HG02678 (cell line): ENCODE measurements around the gene SART1.

Experiments used
- ATAC-seq: cut with Tn5 transposase; IDR thresholded peaks from one replicate; pipeline ENCODE4 v1.9.1; 2021; ENCODE audit warnings: mild to moderate bottlenecking, moderate library complexity; ENCODE audit not compliant: unreplicated experiment

SART1 gene

GRCh38 chr11:65965986-65966762 lies 4.6 kb downstream of the SART1 start:
- no peak for ATAC-seq

GRCh38 chr11:65967329-65967934 lies 5.9 kb downstream of the SART1 start:
- ATAC-seq: no peak

GRCh38 chr11:65968600-65969482 lies 7.3 kb downstream of the SART1 start:
- ATAC-seq: no peak

DNA sequence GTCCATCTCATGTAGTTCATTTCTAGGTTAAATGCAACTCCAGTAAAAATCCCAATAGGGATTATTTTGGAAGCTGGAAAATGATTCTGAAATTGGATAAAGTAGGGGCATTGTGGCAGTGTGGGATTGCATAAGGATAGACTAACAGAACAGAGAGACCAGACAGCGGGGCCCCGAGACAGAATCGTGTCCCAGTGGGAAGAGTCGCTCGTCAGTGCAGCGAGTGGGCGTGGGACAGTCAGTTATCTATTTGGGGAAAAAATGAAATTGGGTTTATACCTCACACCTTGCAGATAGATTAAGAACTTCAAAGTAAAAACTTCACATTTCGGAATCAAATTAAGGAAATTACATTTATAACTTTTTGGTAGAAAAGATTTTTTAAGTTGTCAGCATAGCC lies 10.6 kb downstream of the SART1 start:
- no peak for ATAC-seq

GRCh38 chr11:65973439-65974110 lies 12.0 kb downstream of the SART1 start:
- ATAC-seq: no peak

DNA sequence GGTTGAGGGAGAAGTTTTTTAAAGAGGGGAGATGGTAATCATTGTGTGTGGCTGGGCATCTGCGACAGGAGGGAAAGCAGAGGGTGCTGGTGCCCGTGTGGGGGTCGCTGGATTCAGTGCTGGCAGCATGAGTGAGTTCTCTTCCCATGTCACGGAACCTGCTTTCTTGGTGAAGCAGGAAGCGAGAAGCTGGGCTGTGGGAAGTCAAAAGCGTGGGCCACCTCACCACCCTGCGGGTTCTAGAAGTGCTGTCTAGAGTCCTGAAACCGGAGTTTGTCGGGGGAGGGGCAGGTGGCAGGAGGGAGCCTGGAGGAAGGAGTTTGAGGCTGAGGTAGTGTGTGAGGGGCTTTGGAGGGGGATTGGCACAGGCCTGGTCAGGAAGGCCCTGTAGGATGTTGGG lies 14.2 kb downstream of the SART1 start:
- ATAC-seq: no peak

- no peak for ATAC-seq
Observed at GRCh38 chr11:65976216-65977176, 15.0 kb downstream of the SART1 start.

- no peak for ATAC-seq
Observed at GRCh38 chr11:65977621-65978390, 16.3 kb downstream of the SART1 start.

DNA sequence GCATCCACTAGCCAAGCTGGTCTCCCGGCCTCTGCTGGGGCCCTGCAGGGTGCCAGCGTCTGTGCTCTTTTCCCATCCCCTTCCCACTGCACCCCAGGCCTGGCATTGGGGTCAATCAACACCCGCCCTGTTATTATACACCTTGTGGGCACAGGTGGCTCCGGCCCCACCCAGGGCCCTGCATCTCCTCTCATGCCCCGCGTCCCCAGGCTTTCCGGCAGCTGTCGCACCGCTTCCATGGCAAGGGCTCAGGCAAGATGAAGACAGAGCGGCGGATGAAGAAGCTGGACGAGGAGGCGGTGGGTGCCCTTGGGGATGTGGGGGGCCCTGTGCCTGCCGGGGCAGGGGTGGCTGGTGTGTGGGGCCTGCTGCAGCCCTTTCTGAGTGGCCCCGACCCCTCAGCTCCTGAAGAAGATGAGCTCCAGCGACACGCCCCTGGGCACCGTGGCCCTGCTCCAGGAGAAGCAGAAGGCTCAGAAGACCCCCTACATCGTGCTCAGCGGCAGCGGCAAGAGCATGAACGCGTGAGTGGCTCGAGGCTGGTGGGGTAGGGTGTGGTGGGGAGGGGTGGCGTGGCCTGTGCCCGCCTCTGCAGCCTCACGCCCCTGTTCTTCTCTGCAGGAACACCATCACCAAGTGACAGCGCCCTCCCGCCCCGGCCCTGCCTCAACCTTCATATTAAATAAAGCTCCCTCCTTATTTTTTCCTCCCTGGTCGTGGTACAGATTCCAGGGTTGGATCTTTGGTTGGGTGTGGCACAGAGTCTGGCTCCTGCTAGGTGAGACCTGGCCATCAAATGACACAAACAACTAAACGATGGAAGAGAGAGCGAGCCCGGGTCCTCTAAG lies 17.1 kb downstream of the SART1 start:
- no peak for ATAC-seq

DNA sequence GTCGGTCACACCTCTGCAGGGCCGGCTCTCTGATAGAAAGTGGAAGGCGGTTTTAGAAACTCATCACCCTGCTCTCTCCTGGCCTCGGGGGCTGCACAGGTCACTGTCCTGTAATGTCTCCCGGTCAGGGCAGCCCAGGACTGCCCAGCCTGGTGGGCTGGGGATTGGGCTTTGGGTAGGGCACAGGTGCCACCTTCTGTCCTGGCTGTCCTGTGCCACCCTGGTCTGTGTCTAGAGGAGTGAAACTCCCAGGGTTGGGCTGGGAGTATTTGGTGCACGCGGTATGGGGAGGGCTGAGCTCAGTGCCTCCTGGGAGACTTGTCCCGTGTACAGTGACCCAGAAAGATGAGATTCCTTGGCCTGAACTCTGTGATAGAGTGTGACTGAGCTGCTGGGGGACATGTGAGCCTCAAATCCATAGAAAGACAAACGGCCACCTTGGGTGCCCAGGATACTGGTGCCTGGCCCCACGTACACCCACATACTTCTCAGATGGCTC lies 17.8 kb downstream of the SART1 start:
- ATAC-seq: no peak

DNA sequence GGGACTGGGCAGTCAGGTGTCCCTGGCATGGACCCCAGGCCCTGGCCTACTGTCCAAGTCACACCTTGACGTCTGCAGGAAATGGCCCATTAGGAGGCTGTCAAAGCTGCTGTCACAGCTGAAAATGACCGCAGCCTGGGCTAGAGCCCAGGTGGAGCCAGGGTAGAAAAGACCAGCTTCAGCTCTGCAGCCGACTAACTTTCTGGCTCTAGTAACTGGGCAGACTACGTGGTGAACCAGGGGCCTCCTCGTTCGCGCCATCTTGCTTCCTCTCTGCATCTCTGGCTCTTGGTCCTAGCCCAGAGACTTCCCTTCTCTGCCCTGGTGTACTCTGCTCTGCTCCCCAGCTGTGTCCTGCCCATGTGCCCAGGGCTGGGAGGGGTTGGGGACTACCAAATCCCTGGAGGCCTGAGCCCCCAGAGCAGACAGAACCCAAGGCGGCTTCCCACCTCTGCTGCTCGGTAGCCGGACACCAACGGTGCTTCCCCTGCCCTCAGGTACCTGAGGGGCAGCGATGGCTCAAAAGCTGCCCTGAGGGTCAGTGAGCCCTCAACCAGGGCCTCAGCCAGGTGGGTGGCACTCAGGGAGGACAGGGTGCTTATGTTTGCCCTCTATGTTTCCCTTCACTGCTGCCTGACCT lies 19.7 kb downstream of the SART1 start:
- no peak for ATAC-seq

- ATAC-seq: no peak
Observed at GRCh38 chr11:65981972-65982823, 20.7 kb downstream of the SART1 start.

DNA sequence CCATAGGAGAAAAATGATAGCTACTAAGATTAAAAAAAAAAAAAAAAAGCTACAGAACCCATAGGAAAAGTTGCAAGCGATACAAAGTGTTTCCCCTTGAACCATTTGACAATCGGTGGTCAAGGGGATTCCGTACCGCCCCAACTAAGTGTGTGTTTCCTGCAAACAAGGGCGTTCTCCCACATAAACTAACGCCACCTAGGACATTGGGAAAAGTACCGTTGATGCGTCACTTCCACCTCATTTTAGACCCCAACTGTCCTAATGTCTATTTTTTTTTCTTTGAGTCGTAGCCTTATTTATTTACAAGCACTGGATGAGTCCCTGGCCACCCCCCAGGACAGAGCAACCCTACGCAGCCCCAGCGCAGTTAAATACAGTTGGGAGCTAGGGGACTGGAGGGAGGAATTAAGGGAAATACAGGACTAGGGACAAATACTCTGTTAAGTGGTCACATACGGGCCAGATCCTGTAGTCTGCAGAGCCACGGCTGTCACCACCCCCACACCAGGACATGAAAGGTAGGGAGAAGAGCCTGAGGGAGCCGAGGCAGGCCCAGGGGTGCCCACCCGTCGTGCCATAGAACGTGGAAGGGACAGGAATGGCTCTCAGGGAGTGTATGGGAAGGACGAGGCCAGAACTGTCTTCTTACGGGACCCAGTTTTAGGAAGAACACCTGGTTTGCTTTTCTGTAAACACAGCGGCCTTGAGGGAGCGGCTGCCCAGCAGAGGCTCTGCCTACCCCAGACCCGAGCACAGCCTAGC lies 21.5 kb downstream of the SART1 start:
- no peak for ATAC-seq

- ATAC-seq: no peak
Observed at GRCh38 chr11:65983589-65983987, 22.1 kb downstream of the SART1 start.

DNA sequence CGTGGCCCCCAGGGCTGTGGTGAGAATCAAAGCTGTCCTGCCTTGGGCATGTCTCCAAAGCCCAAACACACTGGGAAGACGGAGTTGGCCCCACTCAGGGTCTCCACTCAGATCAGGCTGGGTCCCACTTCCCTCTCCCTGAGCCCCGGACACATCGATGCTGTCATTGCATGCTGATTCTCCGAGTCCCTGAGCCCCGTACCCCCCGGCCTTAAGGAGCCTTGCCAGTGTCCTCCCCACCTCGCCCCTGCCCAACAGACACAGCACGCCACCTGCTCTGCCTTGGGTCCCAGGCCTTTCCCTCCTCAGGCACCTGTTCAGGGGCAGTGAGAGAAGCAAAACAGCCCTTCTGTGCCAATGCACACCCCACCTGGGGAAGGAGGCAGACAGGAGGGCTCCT lies 25.8 kb downstream of the SART1 start:
- ATAC-seq: no peak
